Measurements from ENCODE around the gene PTGS2.
A peak's percentile ranks its signal among the peaks of the same experiment; 100 is the strongest.

PTGS2 gene

GRCh38 chr1:186683652-186684410, 3.6 kb upstream of the PTGS2 start:
- intact Hi-C loops (cut with DNase I; ENCODE audit: low total_unique reads): no loop called here
- no peak for DNase-seq
- H3K36me3 ChIP-seq: no peaks in the 10 kb centered on the region
- peaks cover 0 to 9% (median 3%) of the 10 kb centered on the region in 4 donors for H3K4me1 ChIP-seq
- H3K9me3 ChIP-seq: no peaks in the 10 kb centered on the region
- no peak overlapping the region for H3K4me3 ChIP-seq
- H3K27ac ChIP-seq: no peak overlapping the region
- no peaks in the 10 kb centered on the region for H3K27me3 ChIP-seq
- TF ChIP-seq, protein P1, sequence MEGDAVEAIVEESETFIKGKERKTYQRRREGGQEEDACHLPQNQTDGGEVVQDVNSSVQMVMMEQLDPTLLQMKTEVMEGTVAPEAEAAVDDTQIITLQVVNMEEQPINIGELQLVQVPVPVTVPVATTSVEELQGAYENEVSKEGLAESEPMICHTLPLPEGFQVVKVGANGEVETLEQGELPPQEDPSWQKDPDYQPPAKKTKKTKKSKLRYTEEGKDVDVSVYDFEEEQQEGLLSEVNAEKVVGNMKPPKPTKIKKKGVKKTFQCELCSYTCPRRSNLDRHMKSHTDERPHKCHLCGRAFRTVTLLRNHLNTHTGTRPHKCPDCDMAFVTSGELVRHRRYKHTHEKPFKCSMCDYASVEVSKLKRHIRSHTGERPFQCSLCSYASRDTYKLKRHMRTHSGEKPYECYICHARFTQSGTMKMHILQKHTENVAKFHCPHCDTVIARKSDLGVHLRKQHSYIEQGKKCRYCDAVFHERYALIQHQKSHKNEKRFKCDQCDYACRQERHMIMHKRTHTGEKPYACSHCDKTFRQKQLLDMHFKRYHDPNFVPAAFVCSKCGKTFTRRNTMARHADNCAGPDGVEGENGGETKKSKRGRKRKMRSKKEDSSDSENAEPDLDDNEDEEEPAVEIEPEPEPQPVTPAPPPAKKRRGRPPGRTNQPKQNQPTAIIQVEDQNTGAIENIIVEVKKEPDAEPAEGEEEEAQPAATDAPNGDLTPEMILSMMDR (IDR thresholded peaks at IDR 0.05): no peak

DNA sequence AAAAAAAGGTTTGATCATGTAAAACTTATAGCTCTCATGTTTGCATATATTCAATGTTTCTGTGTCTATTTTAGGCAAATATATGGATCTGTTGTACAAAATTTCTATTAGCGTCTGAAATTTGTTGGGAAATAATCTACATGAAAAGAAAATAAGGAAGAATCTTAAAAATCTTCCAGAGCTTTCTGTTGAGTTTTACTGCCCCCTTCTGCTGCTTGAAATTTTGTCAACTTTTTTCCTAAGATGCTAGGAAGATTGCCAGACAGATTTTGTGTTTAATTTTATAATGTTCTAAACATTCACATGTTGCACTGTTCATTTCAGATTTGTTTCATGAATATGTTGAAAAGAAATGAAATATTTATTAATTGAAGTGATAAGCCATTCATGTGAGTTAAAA, 2.5 kb upstream of the PTGS2 start:
- H3K27me3 ChIP-seq: no peaks in the 10 kb centered on the region
- intact Hi-C loops (cut with DNase I; ENCODE audit: low total_unique reads): no loop called here
- no peaks in the 10 kb centered on the region for H3K9me3 ChIP-seq
- no peak overlapping the region for H3K4me3 ChIP-seq
- no peak for DNase-seq
- no peaks in the 10 kb centered on the region for H3K36me3 ChIP-seq
- no peak overlapping the region for H3K27ac ChIP-seq
- TF ChIP-seq, protein P1 (IDR thresholded peaks at IDR 0.05): no peak
- H3K4me1 ChIP-seq: peaks cover 0 to 10% (median 4%) of the 10 kb centered on the region in 4 donors

- Histone ChIP-seq H3K9me3 (no peaks in the 10 kb centered on the region), H3K4me3 (peak overlapping the region in 1 of 2 donors; percentile 65), H3K4me1 (peaks cover 0 to 10% (median 4%) of the 10 kb centered on the region in 4 donors), H3K27me3 (no peaks in the 10 kb centered on the region), H3K27ac (peak overlapping the region in 1 of 2 donors; percentile 85), H3K36me3 (no peaks in the 10 kb centered on the region)
- no peak for DNase-seq
- intact Hi-C loops (cut with DNase I; ENCODE audit: low total_unique reads): no loop called here
- TF ChIP-seq, protein P1 (IDR thresholded peaks at IDR 0.05): no peak
Observed at GRCh38 chr1:186681801-186682200, 1.6 kb upstream of the PTGS2 start.

GRCh38 chr1:186681121-186681520, 898 bp upstream of the PTGS2 start:
- no peaks in the 10 kb centered on the region for H3K27me3 ChIP-seq
- no peaks in the 10 kb centered on the region for H3K9me3 ChIP-seq
- no peak for DNase-seq
- H3K27ac ChIP-seq: peak overlapping the region; percentile 82 to 85
- intact Hi-C loops (cut with DNase I; ENCODE audit: low total_unique reads): no loop called here
- peaks cover 0 to 5% (median 4%) of the 10 kb centered on the region in 3 donors for H3K36me3 ChIP-seq
- TF ChIP-seq, protein P1 (IDR thresholded peaks at IDR 0.05): no peak
- peaks cover 0 to 10% (median 4%) of the 10 kb centered on the region in 4 donors for H3K4me1 ChIP-seq
- peak overlapping the region; percentile 65 to 73 for H3K4me3 ChIP-seq

GRCh38 chr1:186679924-186680244, 339 bp downstream of the PTGS2 start:
- no peak for DNase-seq
- Histone ChIP-seq H3K36me3 (peaks cover 3 to 15% (median 11%) of the 10 kb centered on the region in 3 donors), H3K27me3 (no peaks in the 10 kb centered on the region), H3K27ac (peak overlapping the region; percentile 82 to 85), H3K4me1 (peaks cover 0 to 10% (median 4%) of the 10 kb centered on the region in 4 donors), H3K4me3 (peak overlapping the region; percentile 65 to 73), H3K9me3 (no peaks in the 10 kb centered on the region)
- intact Hi-C loops (cut with DNase I; ENCODE audit: low total_unique reads): no loop called here
- TF ChIP-seq, protein P1 (IDR thresholded peaks at IDR 0.05): no peak
